GM12865 (cell line): ENCODE data around the gene DPP10.

Experiments
- DNase-seq: peaks from one replicate; pipeline ENCODE4 v3.0.0; 2010; ENCODE audit warnings: low read depth
- H3K4me3 ChIP-seq: 2 replicates; pipeline ENCODE4 v1.5.1; 2011; ENCODE audit warnings: mild to moderate bottlenecking, low read depth, low read length, control low read depth
- CTCF ChIP-seq: IDR thresholded peaks from 2 replicates; pipeline ENCODE4 v1.5.1; 2011; ENCODE audit warnings: low read length, control low read depth, low read depth, inconsistent platforms; ENCODE audit not compliant: insufficient read depth; ENCODE audit errors: missing control alignments

DPP10 gene

GRCh38 chr2:115160531-115161080, 718.2 kb downstream of the DPP10 start:
- TF ChIP-seq CTCF: no peak
- DNase-seq: no peak
- H3K4me3 ChIP-seq: no peak overlapping the region

DNA sequence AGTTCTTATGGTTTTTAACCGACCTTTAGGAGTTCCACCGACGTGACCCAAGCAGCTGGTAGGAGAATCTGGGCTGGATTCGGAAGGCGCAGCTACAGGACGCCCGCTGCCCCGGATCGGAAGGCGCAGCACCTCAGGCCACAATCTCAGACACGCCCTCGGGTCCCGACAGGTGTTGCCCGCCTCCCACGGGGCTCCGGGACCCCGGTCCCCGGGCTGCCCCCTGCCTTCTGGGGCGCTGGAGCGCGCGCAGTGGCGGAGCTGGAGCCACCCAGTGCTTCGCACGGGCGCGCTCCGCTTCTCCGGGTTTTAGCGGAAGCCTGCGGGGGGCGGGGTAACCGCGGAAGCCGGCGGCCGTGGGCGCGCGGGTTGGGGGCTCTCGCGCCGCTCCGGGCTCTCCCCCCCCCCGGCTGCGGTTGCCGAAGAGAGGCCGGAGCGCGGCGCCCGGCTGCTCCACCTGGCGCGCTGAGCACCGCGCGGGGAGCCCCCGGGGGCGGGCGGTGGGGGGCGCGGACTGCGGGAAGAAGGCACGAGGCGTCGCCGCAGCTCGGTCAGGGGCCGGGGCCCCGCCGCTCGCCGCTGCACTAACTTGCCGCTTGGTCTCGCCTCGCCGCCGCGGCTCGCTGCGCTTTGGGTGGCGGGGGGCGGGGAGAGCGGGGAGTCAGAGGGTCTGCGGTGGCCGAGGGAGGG, 718.8 kb downstream of the DPP10 start:
- H3K4me3 ChIP-seq: no peak overlapping the region
- no peak for DNase-seq
- no peak for TF ChIP-seq CTCF

- no peak overlapping the region for H3K4me3 ChIP-seq
- DNase-seq: no peak
- no peak for TF ChIP-seq CTCF
These were observed 719.5 kb downstream of the DPP10 start for GRCh38 chr2:115161771-115162493.

- no peak overlapping the region for H3K4me3 ChIP-seq
- DNase-seq: no peak
- TF ChIP-seq CTCF: no peak
These were observed 720.3 kb downstream of the DPP10 start for GRCh38 chr2:115162494-115163293.

DNA sequence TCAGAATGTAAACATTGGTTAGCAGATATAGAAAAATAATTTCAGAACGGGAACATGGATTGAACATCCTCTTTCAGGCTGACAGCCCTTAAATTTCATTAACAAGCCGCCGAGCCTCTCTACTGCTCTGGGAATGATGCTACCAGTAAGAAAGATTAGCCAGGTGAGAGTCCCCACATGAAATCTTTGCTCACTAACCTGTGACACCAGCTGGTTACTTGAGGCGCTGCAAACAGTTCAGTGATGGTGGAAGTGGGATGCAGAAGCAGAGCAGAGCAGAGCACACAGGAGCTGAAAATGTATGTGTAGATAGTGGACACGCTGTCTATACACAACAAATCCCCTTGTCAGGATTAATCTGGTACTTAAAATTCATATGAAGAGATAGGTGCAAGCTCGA, 721.1 kb downstream of the DPP10 start:
- no peak for DNase-seq
- no peak for TF ChIP-seq CTCF
- H3K4me3 ChIP-seq: no peak overlapping the region

GRCh38 chr2:115165529-115166109, 723.2 kb downstream of the DPP10 start:
- H3K4me3 ChIP-seq: no peak overlapping the region
- TF ChIP-seq CTCF: peak; percentile 33
- peak; percentile 24 for DNase-seq
